GM18951 (cell line): ENCODE results near the gene CRIP3.

ENCODE experiments used
- POLR2A ChIP-seq: IDR thresholded peaks from 4 replicates; pipeline ENCODE4 v1.6.1; 2011; ENCODE audit warnings: mild to moderate bottlenecking; ENCODE audit not compliant: insufficient read length, insufficient read depth; ENCODE audit errors: extremely low read depth
- in situ Hi-C: fragments of 300-500 bp; cut with MboI; formaldehyde crosslinking; loops from one replicate; pipeline ENCODE4 v1.12.0; 2022; ENCODE audit warnings: low sequenced_read_pairs, mixed read lengths, inconsistent platforms; ENCODE audit not compliant: unreplicated experiment

CRIP3 gene

GRCh38 chr6:43302126-43302525, 6.5 kb downstream of the CRIP3 start:
- TF ChIP-seq POLR2A: no peak

GRCh38 chr6:43301081-43301870, 7.3 kb downstream of the CRIP3 start:
- in situ Hi-C loops: no loop called here

More at GRCh38 chr6:43302126-43302525, 6.5 kb downstream of the CRIP3 start:
- in situ Hi-C loops: no loop called here

GRCh38 chr6:43299338-43300293, 9.0 kb downstream of the CRIP3 start:
- in situ Hi-C loops: no loop called here
- TF ChIP-seq POLR2A: no peak

More at GRCh38 chr6:43301081-43301870, 7.3 kb downstream of the CRIP3 start:
- no peak for TF ChIP-seq POLR2A

GRCh38 chr6:43298565-43299337, 9.9 kb downstream of the CRIP3 start:
- no peak for TF ChIP-seq POLR2A
- in situ Hi-C loops: no loop called here

- no peak for TF ChIP-seq POLR2A
- in situ Hi-C loops: no loop called here
These were observed 10.7 kb downstream of the CRIP3 start, which contains the start of gene SLC22A7 for GRCh38 chr6:43297644-43298564. Gene SLC22A7, plus strand, starts transcription at chr6:43298260. Its CDS starts 99 bp downstream, at chr6:43298359.

- TF ChIP-seq POLR2A: no peak
- in situ Hi-C loops: no loop called here
These were observed 11.7 kb downstream of the CRIP3 start for GRCh38 chr6:43296780-43297497.

DNA sequence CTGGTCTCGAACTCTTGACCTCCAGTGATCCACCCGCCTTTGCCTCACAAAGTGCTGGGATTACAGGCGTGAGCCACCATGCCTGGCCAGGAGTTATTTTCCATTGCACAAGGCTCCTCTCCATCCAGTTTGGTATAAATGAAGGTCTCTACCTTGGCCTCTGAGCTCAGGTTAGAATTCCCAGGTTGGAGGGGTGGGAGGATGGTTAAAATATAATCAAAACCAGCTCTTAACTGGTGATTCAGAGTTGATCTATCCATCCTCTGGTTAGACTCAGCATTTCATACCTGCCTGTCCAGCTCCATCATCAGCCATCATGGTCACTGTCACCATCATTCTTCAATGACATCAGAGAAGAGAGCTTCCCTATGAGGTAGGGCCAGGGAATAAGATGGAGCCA, 13.2 kb downstream of the CRIP3 start:
- in situ Hi-C loops: no loop called here
- no peak for TF ChIP-seq POLR2A

DNA sequence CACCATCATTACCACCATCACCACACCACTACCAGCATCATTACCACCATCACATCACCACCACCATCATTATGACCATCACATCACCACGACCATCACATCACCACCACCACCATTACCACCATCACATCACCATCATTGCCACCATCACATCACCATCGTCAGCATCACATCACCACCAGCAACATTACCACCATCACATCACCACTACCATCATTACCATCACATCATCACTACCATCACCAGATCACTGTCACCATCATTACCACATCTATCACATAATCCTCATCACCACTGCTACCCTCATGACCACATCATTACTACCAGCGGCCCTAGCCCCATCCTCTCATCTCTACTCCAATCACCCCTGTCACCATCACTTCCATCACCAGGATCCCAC, 14.1 kb downstream of the CRIP3 start:
- TF ChIP-seq POLR2A: no peak
- in situ Hi-C loops: no loop called here

DNA sequence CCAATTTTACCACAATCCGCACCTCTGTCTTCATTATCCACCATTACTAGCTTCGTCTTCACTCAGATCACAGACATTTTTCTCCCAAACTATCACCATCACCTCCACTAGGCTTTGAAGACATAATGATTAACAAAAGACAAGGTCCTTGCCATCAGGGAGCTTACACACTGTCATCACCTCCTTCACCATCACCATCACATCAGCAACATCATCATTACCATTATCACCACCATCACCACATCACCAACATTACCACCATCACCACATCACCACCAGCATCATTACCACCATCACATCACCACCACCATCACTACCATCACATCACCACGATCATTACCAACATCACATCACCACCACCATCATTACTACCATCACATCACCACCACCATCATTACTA, 14.9 kb downstream of the CRIP3 start:
- in situ Hi-C loops: no loop called here

GRCh38 chr6:43292763-43293318, 15.8 kb downstream of the CRIP3 start:
- in situ Hi-C loops: no loop called here
- TF ChIP-seq POLR2A: no peak

More for the DNA sequence above, 14.9 kb downstream of the CRIP3 start:
- no peak for TF ChIP-seq POLR2A

- TF ChIP-seq POLR2A: no peak
- in situ Hi-C loops: no loop called here
These were observed 16.3 kb downstream of the CRIP3 start for GRCh38 chr6:43292341-43292740.
